Stimulated activated CD8-positive, alpha-beta memory T cell treated with anti-CD3 and anti-CD28 coated beads, Interleukin-7, amount 100 ng/mL, for 4 hours (primary cell): ENCODE measurements around the gene PPP1R14C.
"Not testable (repeated sequence)": the region's sequence is repeated elsewhere in the genome, so short reads cannot be mapped to it uniquely, and the experiment has no call there.

Experiments
- DNase-seq, 2 donors: peaks; one replicate each; pipeline ENCODE4 v3.0.0-alpha.2; 2020; ENCODE audit warnings: low read depth in 2 of 2

The PPP1R14C gene

DNA sequence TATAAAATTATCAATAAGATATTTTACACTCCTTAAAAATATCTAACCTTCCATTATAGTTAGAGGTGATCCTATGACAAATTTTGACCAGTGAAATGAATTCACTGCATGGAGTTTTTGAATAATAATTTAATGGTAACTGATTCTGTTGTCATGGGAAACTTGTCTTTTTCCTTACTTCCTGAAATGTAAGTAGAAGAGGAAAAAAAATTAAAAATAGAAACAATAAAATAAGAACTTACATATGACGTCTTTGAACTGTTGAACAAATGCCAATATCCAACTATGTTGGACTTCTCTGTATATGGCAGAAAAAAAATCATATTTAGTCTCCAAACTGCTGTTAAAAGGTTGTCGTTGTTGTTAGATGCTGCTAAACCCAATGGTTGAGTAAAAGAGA is 26.3 kb downstream of the PPP1R14C start:
- DNase-seq = no peak

- DNase-seq = no peak
Observed at GRCh38 chr6:150169609-150170008, 26.8 kb downstream of the PPP1R14C start.

DNA sequence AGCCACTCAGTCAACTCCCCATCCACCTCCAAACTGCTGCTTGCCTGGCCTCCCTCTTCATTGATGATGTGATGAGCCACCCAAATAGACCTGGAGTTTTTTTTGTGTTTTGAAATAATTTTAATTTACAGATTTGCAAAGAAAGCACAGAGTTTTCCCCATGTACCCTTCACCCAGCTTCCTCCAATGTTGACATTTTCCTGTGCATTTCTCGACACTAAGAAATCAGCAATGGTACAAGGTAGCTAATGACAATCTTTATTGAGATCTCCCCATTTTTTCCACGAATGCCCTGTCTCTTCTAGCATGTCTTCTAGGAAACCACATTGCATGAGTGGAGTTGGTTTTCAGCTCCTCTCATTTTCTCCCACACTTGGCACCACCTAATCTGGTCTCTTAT is 30.1 kb downstream of the PPP1R14C start:
- DNase-seq = no peak

DNA sequence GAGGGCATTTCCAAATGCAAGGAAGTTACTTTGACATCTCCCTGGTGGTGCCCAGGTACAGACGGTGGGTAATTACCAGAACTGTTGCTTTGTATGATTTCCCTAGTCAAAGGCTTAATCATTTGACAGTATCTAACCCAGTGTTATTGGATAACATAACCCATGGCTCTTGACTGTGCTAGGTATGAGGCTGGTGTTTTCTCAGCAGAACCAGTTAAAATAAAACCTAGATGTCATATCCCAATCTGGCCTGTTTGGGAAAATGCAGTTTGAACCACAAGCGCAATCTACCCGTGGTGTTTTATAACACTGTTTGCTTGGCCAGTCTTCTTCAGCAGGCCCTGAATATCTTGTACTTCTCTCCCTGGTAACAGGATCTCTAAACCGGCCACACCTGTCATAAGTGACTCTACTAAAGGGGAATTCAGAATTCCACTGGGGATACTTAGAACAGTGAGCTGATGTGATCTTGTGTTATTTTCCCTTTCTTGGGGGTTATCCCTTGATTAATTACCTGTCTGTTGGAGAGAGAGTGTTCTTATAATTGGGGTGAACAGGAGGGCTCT is 32.8 kb downstream of the PPP1R14C start:
- DNase-seq = no peak

- DNase-seq = no peak
Observed at GRCh38 chr6:150176152-150176551, 33.3 kb downstream of the PPP1R14C start.

GRCh38 chr6:150176659-150177058 is 33.8 kb downstream of the PPP1R14C start:
- DNase-seq = no peak

DNA sequence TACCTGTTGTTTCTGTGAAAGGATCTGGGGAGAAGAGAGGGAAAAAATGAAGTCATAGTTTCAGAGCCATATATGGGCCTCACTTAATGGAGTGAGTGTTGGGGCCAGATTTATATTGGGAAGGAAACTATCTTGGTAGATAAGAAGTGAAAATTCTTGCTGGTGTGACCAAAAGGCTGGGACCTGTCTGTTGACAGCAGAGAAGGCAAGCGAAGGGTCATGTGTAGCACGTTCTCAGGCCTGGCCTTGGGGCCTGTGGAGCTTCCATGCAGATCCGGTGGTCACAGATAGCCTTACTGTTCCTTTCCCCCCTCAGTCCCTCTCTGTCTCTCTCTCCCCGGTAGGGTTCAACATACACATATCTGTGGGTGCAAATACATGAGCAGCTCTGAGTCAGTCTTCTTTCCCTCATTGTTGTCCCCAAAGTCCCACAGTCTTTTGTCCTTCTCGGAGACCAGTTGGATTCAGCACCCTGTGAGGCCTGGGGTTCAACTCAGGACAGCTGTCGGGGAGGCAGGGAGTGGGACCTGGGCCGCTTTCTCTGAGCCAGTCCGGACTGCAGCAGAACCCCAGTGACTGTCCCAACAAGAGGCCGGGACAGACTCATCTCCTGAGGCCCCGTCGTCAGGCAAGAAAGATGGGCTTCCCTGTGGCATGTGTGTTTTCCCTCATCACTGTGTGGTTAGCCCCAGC is 34.6 kb downstream of the PPP1R14C start:
- DNase-seq = no peak

GRCh38 chr6:150177952-150178520 is 35.2 kb downstream of the PPP1R14C start:
- no peak for DNase-seq

DNA sequence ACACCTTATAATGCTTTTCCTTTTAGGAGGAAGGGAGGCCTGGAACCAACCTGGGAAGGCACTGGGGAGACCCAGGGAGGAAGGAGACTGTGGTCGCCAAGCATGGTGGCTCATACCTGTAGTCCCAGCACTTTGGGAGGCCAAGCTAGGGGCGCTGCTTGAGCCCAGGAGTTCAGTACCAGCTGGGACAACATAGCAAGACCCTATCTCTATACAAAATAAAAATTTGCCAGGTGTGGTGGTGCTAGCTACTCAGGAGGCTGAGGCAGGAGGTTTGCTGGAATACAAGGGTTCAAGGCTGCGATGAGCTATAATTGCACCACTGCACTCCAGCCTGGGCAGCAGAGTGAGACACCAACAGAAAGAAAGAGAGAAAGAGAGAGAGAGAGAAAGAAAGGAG is 36.2 kb downstream of the PPP1R14C start:
- no peak for DNase-seq

DNA sequence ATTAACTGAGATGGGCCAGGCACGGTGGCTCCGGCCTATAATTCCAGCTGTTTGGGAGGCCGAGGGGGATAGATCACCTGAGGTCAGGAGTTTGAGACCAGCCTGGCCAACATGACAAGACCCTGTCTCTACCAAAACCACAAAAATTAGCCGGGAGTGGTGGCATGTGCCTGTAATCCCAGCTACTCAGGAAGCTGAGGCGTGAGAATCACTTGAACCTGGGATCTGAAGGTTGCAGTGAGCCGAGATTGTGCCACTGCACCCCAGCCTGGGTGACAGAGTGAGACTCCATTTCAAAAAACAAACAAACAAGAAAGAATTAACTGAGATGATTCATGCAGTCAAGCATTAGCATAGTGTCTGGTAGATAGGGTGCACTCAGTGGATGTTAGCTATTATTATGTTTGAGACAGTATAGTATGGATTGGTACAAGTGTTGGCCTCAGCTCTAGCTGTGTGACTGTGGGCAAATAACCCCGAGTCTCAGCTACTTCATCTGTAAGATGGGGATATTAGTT is 37.1 kb downstream of the PPP1R14C start:
- DNase-seq = not testable (repeated sequence)

DNA sequence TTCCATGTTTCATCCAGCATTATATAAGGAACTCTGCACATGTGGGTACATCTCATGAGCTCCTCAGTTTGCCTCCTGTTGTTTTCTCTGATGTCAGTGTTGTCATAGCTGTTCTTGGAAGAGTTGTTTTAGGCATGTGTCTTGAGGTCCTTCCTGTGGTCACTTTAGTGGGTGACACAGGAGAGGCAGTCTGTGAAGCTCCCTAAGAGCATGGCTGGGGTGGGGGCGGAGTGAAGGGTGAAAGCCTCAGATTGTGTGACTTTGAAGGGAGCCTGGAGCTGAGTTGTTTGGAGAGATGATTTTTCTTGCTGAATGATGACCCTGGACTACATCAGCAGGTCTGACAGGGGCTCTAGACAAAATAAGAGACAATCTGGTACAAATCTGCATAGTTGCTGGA is 37.7 kb downstream of the PPP1R14C start:
- no peak for DNase-seq

- DNase-seq = no peak
Observed at GRCh38 chr6:150182460-150183078, 39.7 kb downstream of the PPP1R14C start.

DNA sequence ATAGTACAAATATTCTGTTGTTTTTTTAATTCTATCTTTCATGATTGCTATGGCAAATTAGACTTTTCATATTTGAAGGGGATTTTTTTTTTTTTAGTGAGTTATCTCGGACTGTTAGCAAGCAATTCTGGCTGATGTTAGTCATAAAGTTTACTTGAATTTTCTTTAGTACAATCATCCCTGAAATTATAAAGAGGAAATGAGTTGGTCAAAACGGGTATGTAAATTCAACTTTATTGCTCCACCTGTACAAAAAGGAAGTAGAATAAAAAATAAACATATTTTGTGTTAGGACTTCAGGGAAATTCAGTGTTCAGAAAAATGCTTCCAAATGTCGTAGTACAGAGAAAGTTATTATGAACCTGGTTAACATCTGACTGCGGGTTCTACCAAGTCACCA is 40.3 kb downstream of the PPP1R14C start:
- DNase-seq = no peak

DNA sequence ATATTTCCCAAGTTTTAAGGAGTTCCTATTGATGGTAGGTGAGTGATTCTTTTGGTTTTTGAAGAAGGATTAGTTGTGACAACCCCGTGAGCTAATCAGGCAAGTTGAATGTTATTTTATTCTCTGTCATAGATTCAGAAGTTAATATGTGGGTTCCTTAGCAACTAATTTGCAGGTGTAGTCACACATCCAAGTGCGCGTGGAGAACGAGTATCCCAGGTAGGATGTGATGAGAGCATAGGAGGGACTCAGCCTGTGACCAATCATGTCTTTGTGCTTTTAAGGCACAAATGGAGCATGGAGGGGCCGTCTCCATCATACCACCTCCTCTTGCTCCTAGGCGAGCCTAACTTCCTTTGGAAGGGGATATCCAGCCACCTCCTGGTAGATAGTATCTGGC is 41.1 kb downstream of the PPP1R14C start:
- DNase-seq = no peak

GRCh38 chr6:150184850-150185731 is 42.2 kb downstream of the PPP1R14C start:
- no peak for DNase-seq

- DNase-seq = no peak
Observed at GRCh38 chr6:150185732-150186117, 42.9 kb downstream of the PPP1R14C start.

- no peak for DNase-seq
Observed at GRCh38 chr6:150186129-150186898, 43.5 kb downstream of the PPP1R14C start.

DNA sequence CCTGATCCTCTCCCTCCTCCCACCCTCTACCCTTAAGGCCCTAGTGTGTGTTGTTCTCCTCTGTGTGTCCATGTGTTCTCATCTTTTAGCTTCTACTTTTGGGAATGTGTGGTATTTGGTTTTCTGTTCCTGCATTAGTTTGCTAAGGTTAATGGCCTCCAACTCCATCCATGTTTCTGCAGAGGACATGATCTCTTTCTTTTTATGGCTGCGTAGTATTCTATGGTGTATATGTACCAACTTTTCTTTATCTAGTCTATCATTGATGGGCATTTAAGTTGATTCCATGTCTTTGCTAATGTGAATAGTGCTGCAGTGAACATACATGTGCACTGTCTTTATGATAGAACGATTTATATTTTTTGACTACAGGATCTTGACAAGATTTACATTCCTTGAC is 44.6 kb downstream of the PPP1R14C start:
- not testable (repeated sequence) for DNase-seq

GRCh38 chr6:150189122-150189521 is 46.3 kb downstream of the PPP1R14C start:
- DNase-seq = no peak

DNA sequence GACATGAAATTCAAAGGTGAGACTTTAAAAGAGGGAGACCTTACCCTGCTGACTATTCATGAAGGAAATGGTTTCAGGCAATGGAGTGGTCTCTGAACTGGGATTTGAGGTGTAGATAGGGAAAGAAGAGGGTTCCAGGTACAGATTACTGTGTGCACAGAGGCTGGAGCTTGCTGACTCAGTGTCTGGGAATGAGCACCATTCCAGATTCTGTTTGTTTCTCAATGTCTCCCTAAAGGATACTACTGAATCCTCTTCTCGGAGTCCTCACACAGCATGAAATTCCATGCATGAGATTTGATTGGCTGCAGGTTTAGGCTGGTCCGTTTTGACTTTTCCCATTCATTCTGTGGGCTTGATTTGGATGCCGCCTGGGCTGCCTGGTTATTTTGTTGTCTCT is 49.0 kb downstream of the PPP1R14C start:
- DNase-seq = no peak

- no peak for DNase-seq
Observed at GRCh38 chr6:150194195-150194594, 51.4 kb downstream of the PPP1R14C start.
